H1 (cell line): ENCODE data around the gene IFT74.

Experiments used
- BCL11A ChIP-seq, 2 experiments: IDR thresholded peaks; one replicate each; pipeline ENCODE4 v1.6.1; 2011; ENCODE audit warnings: low read depth in 2 of 2, low read length in 2 of 2, mild to moderate bottlenecking in 2 of 2
- CEBPB ChIP-seq: IDR thresholded peaks from 2 replicates; pipeline ENCODE4 v1.6.1; 2012; ENCODE audit warnings: low read depth, low read length
- CTCF ChIP-seq, 3 experiments: IDR thresholded peaks; 1 replicate in 2 of 3; 2 replicates in 1 of 3; pipeline versions ENCODE4 v1.5.1 to v1.6.1; 2011; ENCODE audit warnings: low read length in 3 of 3, mild to moderate bottlenecking in 3 of 3, inconsistent platforms in 2 of 3, low read depth in 1 of 3, moderate library complexity in 1 of 3; ENCODE audit not compliant: insufficient read depth in 1 of 3; ENCODE audit errors: control extremely low read depth in 1 of 3
- POLR2AphosphoS5 ChIP-seq: IDR thresholded peaks from 2 replicates; pipeline ENCODE4 v1.6.1; 2011; ENCODE audit warnings: low read depth, low read length
- RAD21 ChIP-seq, 2 experiments: IDR thresholded peaks in 1 of 2; conservative IDR thresholded peaks in 1 of 2; 2 replicates each; pipeline ENCODE4 v1.6.1; 2011; ENCODE audit warnings: low read depth in 2 of 2, low read length in 2 of 2, improper control_type of control experiment in 1 of 2, inconsistent platforms in 1 of 2, mild to moderate bottlenecking in 1 of 2, moderate library complexity in 1 of 2
- SRF ChIP-seq: IDR thresholded peaks from 2 replicates; pipeline ENCODE4 v1.6.1; 2011; ENCODE audit warnings: mild to moderate bottlenecking, low read depth, low read length, moderate library complexity
- SUZ12 ChIP-seq: fragments of 200-600 bp; sonication (generic); IDR thresholded peaks from 2 replicates; pipeline ENCODE4 v1.6.1; 2012; ENCODE audit warnings: mild to moderate bottlenecking, inconsistent platforms, low read length, moderate library complexity, mixed read lengths
- TAF7 ChIP-seq: optimal IDR thresholded peaks from 2 replicates; pipeline ENCODE3; 2011; ENCODE audit warnings: low read depth, mild to moderate bottlenecking, inconsistent platforms, low read length, moderate library complexity, borderline replicate concordance
- TEAD4 ChIP-seq: IDR thresholded peaks from 2 replicates; pipeline ENCODE4 v1.6.1; 2012; ENCODE audit warnings: low read depth, low read length, inconsistent platforms, mixed read lengths
- ZNF274 ChIP-seq: IDR thresholded peaks from 2 replicates; pipeline ENCODE4 v1.7.0; 2012; ENCODE audit warnings: low read length, borderline replicate concordance; ENCODE audit errors: extremely low read depth

DNA sequence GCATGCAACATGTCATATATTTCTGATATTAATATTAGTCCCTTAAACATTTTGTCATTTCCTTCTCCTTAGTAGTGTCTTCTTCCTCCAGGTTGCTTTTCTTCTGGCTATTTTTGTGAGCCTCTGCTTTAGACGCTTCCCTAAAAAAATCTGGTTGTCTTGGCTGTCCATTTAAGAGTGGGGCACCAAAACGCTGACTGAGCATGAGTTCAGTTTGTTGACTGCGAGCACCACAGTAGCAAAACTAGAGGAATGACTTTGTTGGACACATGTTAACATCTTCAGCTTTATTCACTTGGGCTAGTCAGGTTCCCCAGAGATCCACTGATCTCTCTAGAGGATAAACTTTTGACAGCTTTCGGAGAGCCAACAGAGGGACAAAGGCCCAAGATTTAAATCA, 133.5 kb downstream of the IFT74 start:
- TF ChIP-seq POLR2AphosphoS5, result no peak
- TF ChIP-seq RAD21 (IDR thresholded peaks at IDR 0.05 in 1 of 2, conservative IDR thresholded peaks at IDR 0.05 in 1 of 2; ENCODE audit: low read depth in 2 of 2, low read length in 2 of 2), result no peak
- no peak for TF ChIP-seq CEBPB
- no peak for TF ChIP-seq CTCF (IDR thresholded peaks at IDR 0.05; ENCODE audit: control extremely low read depth in 1 of 3, insufficient read depth in 1 of 3, low read depth in 1 of 3, low read length in 3 of 3)
- TF ChIP-seq SRF, result no peak
- TF ChIP-seq TAF7, result no peak
- no peak for TF ChIP-seq ZNF274
- TF ChIP-seq TEAD4, result no peak
- TF ChIP-seq SUZ12, result no peak
- TF ChIP-seq BCL11A (IDR thresholded peaks at IDR 0.05; ENCODE audit: low read depth in 2 of 2, low read length in 2 of 2), result no peak
